NCI-H1092 (cell line): Measurements from ENCODE around the gene VPREB3.

Experiments
- DNase-seq: peaks from one replicate; lab custom pipeline; 2025; lab: John Stamatoyannopoulos, UW

The VPREB3 gene

DNA sequence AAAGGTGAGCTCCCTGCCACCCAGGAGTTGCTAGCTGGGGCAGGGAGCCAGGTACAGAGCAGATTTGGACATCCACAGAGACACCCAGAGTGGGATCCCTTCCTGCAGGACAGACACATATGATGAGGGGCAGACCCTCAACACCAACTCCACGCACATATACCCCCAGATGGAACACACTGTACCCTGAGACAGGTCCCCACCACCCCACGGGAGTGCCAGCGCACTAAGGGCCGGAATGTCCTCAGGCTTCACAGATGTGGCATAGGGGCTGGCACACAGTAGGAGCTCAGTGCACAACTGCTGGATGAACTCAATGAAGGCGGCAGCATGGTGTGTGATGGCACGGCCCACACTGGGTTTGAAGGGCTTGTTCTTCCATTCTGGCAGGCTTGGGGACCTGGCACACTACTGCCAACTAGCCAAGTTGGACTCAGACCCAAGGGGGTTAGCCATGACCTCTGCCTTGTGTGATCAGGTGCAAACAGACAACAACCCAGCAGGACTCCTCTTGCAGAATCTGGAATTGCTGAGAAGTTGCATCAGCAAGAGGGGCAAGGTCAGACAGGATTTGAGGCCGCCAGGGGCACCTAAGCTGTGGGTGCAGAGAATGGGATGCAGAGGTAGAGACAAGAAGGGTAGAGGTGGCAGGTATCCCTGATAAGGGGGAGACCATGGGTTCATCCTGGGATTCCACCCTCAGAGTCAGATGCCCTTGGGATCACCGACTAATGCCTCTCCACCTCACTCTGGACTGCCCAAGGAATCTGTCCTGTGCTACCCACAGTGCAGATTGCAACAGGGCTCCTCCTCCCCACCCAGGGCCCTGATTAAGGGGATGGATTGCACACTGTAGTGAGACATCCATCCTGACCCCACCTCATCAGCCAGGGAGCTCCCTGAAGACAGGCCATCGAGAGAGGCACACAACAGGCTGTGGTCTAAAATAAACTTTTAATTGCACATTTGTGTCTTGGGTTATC lies 11.0 kb upstream of the VPREB3 start:
- no peak for DNase-seq

DNA sequence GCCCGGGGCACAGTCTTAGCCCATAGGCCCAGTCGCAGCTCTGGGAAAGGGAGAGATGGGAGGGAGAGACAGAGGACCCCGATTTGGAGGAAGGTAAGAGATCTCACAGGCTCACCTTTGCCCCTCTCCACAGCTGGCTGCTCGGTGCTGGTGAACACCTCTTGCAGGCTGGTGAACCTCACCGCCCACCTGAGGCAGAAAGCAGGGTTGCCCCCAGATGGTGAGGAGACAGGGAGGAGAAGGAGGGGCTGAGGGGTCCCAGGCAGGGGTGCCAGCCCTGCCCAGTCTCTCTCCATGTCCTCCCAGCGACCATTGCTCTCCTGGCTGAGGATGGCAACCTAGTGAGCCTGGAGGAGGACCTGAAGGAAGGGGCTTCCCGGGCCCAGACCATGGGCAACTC lies 9.7 kb upstream of the VPREB3 start:
- DNase-seq, result no peak

DNA sequence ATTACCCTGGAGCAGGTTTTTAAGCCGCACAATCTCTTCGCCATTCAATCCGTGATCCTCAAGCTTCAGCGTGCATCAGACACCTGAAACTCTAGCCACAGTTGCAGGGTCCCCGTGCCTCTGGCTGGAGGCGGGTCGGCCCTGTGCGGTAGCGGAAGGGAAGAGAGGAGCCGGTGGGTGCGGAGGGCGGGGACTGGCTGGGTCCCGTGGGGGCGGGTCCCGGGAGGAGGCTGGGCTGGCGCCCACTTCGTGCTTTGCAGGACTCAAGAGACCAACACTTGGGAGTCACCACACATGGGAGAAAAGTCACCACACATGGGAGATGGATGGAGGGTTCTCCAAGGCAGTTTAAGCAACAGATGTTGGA lies 9.3 kb upstream of the VPREB3 start:
- DNase-seq, result no peak

DNA sequence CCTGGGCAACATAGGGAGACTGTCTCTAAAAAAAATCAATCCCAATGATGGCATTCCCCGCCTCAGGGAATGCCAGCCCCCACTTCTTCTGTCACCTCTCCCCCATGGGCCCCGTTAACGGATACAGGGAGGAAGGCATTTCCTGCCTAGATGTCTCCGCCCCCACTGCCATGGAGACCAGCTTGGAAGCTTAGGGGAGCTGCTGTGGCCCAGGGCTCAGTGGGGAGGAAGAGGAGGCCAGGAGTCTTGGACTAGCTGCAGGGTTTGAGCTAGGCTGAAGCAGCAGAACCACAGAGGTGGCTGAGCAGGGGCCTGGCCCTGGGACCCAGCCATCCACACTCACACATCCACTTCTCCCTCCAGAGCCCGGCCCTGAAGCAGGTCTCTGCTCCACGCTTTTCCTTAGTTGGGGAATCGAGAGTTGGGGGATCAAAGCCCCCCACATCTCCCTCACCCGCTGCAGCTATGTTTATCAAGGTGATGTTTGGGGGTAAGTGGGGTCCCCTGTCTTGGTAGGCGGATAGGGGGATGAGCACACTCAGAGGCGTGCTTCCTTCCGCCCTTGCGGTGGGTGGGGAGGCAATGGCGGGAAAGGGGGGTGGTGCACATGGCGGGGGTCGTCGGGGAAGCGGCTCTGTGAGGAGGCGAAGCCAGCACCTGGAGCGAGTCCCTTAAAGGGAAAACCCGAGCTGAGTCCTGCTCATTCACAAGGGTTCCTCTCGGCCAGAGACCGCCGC lies 8.8 kb upstream of the VPREB3 start, which contains the start of gene C22orf15:
C22orf15 (plus strand) TSS at position 149 of the 737 bp plus-strand sequence; CDS start at position 466, 317 bp downstream.
- DNase-seq, result no peak

DNA sequence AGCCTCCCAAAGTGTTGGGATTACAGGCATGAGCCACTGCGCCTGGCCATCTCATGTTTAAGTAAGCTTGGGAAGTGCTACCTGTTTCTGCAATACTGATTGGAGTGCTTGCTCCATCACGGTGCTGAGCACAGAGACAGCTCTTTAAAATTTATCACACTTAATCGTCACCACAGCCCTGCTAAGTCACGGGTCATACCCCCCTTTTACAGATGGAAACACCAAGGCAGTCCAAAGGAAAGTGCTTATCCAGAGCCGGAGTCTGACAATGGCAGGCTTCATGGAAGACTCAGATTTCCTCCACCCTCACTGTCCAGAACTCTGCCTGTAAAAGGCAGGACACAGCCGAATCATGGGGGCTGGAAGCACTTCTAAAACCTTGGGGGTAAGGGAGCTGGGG lies 5.8 kb upstream of the VPREB3 start:
- no peak for DNase-seq

DNA sequence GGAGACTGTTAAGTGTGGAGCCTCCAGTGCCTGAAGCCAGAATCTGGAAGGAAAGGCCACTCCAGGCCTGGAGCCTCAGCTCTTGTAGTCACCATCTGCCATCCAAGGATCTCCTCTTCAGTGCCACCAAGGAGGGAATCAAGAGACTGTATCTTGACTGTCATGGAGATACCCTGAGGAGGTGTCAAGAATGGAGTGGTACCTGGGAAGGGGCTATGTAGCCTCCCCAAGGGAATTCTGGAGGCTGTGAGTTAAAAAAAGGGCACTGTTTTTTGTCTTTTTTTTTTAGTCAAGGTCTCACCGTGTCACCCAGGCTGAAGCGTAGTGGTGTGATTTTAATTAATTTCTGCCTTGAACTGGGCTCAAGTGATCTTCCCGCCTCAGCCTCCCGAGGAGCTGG lies 5.3 kb upstream of the VPREB3 start:
- no peak for DNase-seq

DNA sequence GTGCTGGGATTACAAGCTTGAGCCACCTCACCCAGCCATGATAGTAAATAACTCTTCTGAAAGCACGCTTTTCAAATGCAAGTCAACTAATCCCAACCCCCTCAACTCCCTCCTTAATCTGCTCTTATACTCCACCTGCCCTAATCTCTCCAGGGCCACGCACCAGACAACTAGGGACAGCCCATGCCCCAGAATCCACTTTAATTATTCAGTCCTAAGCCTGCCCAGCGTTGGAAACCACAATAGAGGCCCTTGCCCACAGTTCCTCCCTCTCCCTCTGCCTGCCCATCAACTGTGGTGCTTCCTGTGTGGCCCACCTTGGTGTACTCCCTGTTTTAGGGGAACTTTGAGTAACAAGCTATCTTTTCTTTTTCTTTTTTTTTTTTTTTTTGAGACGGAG lies 2.7 kb upstream of the VPREB3 start:
- DNase-seq, result no peak

DNA sequence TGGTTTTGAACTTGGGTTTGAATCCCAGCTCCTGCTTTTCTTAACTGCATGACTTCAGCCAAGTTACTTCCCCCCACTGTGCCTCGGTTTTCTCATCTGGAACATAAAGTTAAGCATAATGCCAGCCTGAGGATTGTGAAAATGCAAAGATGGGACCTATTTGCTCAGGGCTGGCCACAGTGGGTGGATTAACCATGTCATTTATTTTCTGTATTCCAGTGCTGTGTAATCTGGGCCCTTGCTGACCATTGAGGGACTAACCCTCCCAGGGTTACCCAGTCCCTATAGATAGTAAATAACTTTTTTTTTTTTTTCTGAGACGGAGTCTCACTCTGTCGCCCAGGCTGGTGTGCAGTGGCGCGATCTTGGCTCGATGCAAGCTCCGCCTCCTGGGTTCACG lies 1.5 kb upstream of the VPREB3 start:
- DNase-seq, result no peak

DNA sequence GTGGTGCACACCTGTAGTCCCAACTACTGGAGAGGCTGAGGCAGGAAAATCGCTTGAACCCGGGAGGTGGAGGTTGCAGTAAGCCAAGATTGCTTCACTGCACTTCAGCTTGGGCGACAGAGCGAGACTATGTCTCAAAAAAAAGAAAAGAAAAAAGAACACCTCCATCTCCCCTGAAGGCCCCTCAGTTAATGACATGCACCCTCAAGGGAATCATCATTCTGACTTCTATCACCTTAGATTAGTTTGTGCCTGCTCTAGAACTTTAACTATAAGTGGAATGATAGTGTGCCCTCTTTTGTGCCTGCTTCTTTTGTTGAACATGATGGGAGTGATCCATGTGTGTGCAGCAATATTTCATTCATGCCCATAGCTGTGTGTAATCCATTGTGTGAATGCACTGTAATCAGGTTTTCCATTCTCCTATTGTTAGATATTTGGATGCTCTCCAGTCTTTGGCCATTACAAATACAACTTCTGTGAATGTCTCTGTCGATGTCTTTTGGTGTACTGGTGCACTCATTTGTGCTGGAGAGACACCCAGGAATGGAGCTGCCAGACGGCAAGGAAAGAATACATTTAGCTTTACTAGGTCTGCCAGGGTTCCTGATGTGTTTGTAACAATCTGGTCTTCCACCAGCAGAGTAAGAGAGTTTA lies 883 bp upstream of the VPREB3 start:
- DNase-seq, result no peak

DNA sequence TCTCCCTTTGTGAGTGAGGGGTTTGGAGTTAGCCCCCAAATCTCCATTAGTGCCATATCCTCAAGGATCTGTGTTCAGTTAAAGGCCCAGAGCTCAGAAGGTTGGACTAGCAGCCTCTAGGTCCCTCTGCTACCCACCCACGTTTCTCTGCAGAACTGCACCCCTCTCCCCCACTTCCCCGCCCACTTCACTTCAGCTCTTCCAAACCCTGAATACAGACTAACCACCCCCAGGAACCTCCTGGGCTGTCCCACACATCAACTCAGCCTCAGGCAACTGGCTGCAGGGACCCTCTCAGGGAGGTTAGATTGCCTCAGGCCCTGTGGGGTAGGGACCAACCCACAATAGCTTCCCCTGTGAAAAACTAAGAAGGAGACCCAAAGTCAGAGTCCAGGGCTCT lies 840 bp downstream of the VPREB3 start:
- DNase-seq, result no peak

DNA sequence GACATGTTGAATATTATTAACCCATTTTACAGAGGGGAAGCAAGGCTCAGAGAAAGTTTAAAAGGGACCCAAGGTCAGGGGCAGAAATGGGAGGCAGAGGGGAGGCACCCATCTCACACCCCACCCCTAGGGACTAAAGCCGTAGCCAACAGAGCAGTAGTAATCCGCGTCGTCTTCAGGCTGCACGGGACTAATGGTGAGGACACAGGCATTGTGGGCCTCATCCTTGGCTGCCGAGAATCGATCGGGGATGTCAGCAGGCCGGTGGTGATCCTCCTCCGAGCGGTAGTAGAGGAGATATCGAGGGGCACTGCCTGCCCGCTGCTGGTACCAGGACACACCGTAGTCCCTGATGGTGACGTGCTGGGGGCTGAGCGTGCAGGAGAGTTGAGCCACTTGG lies 1.5 kb downstream of the VPREB3 start:
- no peak for DNase-seq

DNA sequence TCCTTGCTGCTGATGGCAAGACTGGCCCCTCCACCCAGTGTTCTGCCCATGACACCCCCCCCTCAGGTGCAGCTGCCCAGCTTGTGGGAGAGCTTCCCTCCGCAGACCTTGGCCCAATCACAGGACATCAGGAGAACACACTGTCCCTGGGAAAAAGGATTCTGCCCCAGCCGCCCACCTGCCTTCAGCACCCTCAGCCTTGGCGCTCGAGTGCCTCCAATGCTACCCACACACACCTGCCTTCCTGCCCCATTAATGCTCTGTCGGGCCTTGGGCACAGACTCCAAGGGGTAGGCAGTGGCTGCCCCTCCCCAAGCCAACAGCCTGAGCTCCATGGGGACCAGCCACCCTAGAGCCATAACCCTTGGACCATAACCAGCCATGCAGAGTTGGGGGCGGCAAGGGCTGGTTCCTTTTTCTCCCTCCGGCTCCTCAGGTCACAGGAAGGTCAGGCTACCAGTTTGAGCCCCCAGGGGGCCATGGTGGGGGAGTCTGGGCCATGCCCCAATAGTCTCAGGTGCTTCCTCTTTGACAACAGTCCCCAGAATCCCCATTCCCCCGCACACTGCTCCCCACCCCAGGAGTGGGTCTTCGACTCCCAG lies 2.0 kb downstream of the VPREB3 start:
- no peak for DNase-seq

DNA sequence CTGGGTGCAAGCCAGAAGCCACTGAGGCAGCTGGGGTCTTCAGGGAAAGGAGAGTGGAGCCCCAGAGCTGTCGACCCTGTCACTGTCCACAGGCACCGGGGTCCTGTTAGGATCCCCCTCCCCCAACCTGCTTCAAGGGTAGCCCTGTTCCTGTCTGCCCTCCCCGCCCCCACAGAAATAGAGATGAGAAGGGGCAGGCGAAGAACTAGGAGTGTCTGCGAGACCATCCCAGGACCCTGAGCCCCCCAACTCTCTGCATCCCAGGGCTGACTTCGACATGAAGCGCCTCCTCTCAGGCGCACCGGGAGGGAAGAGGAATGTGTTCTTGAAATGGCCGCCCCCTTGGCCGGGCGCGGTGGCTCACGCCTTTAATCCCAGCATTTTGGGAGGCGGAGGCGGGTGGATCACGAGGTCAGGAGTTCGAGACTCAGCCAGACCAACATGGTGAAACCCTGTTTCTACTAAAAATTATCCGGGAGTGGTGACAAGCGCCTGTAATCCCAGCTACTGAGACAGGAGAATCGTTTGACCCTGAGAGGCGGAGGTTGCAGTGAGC lies 2.7 kb downstream of the VPREB3 start:
- no peak for DNase-seq

DNA sequence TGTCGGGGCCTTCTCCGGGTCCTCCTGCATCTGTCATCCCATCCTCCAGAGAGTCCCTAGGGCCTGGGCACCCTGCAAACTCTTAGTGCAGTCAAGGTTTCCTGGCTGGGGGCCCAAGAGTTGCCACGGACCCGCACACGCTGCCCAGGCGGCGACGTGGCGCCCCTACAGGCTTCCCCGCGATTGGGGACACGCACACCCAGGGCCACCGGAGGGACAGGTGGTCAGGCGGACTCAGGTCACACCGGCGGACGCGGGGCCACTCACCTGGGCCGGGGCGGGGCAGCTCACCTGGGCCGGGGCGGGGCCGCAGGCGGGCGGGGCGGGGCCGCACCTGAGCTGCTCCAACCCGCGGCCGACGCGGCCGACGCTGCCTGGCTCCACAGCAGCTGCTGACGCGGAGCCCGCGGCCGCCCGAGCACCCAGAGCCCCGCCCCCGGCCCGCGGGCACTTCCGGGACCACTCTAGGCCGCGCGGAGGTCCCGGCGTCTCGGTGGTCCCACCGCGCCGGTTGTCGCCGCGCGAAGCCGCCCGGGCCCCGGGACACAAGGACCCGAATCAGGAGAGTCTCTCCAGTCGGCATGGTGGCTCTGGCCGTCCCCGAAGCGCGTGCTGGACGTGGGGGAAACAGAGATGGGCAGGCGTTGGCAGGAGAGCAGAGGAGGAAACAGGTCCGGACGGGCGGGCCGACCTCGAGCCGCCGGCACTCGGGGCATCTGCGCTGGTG lies 3.3 kb downstream of the VPREB3 start, which contains the start of gene ZNF70:
ZNF70 (minus strand) TSS at position 399 of the 727 bp plus-strand sequence. CDS start 5,972 bp downstream, outside the sequence.
- peak; percentile 80 for DNase-seq

DNA sequence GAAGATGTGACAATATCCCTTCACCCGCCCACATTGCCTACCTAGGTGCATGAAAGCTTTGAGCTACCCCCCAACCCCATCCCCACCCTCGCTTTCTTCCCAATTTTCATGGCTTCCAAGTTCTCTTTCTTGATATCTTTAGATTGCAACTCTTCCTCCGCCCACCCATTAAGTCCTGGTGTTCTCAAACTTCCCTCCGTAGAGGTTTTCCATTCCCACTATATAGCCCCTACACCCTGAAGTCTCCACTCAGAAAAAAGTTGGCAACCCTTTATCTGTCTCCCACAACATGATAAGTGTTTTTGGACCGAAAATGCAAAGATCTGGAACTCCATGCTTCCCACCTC lies 3.9 kb downstream of the VPREB3 start:
- no peak for DNase-seq

DNA sequence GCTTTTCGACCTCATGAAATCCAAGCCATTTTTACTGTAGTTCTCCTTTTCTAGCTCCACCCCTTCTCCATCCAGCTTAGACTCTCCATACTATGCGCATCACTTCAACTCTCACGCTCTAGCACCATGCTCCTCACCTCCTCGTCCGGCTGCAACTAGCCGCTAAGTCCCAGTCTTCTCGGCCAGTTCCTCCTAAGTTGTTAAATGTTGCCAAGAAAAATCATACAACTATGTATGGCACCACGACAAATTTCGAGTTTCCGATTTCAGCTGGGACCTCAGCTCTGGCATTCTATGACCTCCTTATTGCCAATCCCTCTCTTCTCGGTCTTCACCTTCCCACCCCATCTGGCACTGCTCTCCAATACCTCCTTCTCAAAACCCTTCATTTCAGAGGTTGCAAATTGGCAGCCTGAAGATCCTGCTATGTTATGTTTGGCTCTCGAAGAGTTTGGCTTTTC lies 4.4 kb downstream of the VPREB3 start:
- DNase-seq, result no peak

DNA sequence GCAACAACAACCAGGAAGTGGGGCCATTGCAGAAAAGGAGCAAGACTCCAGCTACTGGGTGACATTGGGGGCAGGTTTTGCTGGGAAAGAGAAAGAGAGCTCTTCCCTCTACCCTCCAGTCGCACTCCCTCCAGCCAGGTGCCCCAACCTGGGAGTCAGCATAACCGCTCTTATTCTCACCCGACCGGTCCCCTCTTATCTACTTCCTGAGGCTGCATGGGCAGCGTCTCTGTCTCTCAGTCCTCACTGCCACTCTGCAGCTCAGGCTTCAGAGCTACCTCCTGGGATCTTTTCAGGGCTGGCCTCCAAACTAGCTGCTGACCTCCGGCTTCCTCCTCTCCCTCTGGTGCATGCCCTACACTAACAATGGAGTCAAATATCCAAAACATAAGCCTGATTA lies 8.4 kb downstream of the VPREB3 start:
- DNase-seq, result no peak

DNA sequence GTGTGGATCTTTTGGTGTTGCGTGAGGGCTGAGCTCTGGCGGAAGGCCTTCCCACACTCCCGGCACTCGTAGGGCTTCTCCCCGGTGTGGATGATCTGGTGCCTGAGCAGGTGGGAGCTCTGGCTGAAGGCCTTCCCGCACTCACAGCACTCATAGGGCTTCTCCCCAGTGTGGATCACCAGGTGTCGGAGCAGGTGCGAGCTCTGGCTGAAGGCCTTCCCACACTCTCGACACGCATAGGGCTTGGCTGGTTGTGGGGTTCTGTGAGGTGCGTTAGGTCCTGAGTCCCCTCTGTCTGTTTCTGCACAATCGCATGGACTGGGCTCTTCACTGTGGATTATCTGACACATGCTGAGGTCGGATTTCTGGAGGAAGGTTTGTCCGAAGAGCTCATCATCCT lies 9.7 kb downstream of the VPREB3 start:
- no peak for DNase-seq

DNA sequence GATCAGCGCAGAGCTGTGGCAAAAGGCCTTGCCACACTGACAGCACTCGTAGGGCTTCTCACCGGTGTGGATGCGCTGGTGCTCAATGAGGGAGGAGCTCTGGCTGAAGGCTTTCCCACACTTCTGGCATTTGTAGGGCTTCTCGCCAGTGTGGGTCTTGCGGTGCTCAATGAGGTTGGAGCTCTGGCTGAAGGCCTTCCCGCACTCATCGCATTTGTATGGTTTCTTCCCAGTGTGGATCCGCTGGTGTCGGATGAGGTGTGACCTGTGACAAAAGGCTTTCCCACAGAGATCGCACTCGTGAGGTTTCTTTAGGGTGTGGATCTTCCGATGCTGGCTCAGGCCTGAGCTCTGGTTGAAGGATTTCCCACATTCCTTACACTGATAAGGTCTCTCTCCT lies 10.2 kb downstream of the VPREB3 start:
- DNase-seq, result no peak

DNA sequence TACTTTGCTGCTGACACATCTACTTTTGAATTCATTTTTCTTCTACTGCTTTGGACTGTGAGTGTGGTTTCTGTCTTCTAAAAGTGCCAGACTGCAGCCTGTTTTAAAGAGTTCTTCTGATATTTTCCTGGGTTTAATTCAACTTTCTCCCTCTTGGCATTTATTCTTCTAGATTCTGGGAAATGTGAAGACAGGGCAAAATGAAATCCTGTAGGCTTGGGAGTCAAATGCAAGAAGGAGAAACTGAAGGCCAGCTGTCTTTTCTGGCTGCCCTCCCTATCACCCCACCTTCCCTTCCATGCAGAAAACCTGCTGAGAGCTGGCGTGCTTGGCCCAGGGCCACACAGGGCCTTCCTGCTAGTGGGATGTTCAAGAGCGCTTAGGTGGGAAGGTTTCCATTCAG lies 10.9 kb downstream of the VPREB3 start:
- DNase-seq, result peak; percentile 78
